Measurements from ENCODE around the gene AADACL2. TPM values are rescaled to one million over a fixed set of nuclear protein-coding genes. Genes with fewer than 3 reads are reported as not detected.
"Not testable (repeated sequence)": the region's sequence is repeated elsewhere in the genome, so short reads cannot be mapped to it uniquely, and the experiment has no call there.

The AADACL2 gene
- total RNA-seq, 6 experiments from 2014 or later, result not detected

GRCh38 chr3:151777880-151778279 lies 44.2 kb downstream of the AADACL2 start:
- Mint-ChIP-seq H3K9me3 (no peaks in the 10 kb centered on the region), H3K4me3 (no peak overlapping the region), H3K4me1 (ENCODE audit: low read depth) (no peaks in the 10 kb centered on the region), H3K36me3 (ENCODE audit: low read depth) (no peaks in the 10 kb centered on the region), H3K27me3 (ENCODE audit: insufficient read depth) (no peaks in the 10 kb centered on the region), H3K27ac (no peak overlapping the region)
- no peak for DNase-seq
- TF ChIP-seq, protein P1, sequence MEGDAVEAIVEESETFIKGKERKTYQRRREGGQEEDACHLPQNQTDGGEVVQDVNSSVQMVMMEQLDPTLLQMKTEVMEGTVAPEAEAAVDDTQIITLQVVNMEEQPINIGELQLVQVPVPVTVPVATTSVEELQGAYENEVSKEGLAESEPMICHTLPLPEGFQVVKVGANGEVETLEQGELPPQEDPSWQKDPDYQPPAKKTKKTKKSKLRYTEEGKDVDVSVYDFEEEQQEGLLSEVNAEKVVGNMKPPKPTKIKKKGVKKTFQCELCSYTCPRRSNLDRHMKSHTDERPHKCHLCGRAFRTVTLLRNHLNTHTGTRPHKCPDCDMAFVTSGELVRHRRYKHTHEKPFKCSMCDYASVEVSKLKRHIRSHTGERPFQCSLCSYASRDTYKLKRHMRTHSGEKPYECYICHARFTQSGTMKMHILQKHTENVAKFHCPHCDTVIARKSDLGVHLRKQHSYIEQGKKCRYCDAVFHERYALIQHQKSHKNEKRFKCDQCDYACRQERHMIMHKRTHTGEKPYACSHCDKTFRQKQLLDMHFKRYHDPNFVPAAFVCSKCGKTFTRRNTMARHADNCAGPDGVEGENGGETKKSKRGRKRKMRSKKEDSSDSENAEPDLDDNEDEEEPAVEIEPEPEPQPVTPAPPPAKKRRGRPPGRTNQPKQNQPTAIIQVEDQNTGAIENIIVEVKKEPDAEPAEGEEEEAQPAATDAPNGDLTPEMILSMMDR (IDR thresholded peaks at IDR 0.05), result no peak

DNA sequence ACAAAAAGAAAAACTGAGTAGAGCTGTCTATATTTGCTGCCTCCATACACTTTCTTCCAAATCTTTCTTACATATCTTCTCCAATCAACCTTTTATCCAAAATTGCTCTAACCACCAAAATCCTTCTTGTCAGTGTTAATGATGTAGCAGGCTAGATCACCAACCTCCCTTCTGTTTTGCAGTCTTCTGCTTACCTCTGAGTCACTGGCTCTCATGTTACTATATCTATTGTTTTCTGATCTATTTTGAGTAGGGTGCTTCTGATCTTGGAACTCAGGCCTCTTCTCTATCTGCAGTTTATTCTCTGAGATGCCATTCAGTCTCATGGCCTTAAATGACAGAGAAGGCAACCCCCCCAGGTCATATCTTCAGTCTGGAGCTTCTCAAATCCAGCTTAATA lies 53.9 kb downstream of the AADACL2 start:
- Mint-ChIP-seq H3K4me3 (no peak overlapping the region), H3K9me3 (no peaks in the 10 kb centered on the region), H3K36me3 (ENCODE audit: low read depth) (no peaks in the 10 kb centered on the region), H3K27me3 (ENCODE audit: insufficient read depth) (peaks cover 1% of the 10 kb centered on the region; the same call in 1 of the 2 replicates), H3K27ac (no peak overlapping the region), H3K4me1 (ENCODE audit: low read depth) (peaks cover 9% of the 10 kb centered on the region)
- no peak for DNase-seq
- TF ChIP-seq, protein P1 (IDR thresholded peaks at IDR 0.05), result no peak

DNA sequence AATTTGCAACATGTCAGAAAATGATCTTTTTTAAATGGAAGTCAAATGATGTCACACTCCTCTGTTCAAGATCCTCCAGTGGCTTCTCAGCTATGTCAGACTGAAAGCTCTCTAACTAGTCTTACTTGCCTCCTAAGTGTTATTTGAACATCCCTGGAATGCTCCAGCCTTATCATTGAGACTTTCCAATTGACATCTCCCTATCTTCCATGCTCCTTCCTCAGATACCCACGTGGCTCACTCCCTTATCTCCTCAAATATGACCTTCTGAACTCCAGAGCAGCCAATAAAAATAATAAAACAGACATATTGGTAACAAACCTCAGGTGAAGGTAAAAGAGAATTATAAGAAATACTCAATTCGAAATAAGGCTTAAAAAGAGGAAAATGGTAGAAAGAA lies 54.7 kb downstream of the AADACL2 start:
- no peak overlapping the region for H3K27ac Mint-ChIP-seq
- peaks cover 10% of the 10 kb centered on the region for H3K4me1 Mint-ChIP-seq (ENCODE audit: low read depth)
- TF ChIP-seq, protein P1 (IDR thresholded peaks at IDR 0.05), result no peak
- no peak overlapping the region for H3K4me3 Mint-ChIP-seq
- H3K9me3 Mint-ChIP-seq, result no peaks in the 10 kb centered on the region
- no peak for DNase-seq
- H3K36me3 Mint-ChIP-seq (ENCODE audit: low read depth), result no peaks in the 10 kb centered on the region
- H3K27me3 Mint-ChIP-seq (ENCODE audit: insufficient read depth), result peaks cover 1% of the 10 kb centered on the region; the same call in 1 of the 2 replicates

DNA sequence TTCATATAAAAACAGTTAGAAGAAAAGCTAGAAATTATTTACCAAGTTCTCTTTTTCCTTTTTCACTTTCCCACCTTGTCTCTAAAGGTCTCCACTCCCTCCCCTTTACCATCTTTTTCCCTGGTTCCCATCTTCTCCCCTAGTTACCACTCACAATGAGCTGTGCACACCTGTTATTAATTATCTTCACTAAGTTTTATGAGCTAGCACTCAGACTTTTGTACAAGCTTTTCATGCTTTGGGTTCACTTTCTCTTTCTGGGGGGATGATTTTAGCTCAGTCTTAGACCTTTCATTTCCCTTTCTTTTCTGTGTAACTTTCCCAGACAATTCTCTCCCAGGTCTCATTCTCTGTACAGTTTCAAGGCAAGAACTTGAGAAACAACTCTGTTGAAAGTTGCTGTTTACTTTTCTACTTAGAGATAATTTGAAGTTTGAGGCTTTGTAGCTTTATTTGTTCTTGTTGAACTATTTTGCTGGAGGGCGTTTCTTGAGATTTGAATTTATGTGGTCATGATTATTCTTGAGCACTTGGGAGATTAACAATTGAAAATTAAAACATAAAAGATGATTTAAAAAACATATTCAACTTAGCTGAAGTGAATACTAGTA lies 56.2 kb downstream of the AADACL2 start:
- TF ChIP-seq, protein P1 (IDR thresholded peaks at IDR 0.05), result no peak
- no peaks in the 10 kb centered on the region for H3K36me3 Mint-ChIP-seq (ENCODE audit: low read depth)
- no peak for DNase-seq
- no peaks in the 10 kb centered on the region for H3K9me3 Mint-ChIP-seq
- peaks cover 22% of the 10 kb centered on the region for H3K4me1 Mint-ChIP-seq (ENCODE audit: low read depth)
- no peak overlapping the region for H3K4me3 Mint-ChIP-seq
- H3K27me3 Mint-ChIP-seq (ENCODE audit: insufficient read depth), result peaks cover 1% of the 10 kb centered on the region; the same call in 1 of the 2 replicates
- H3K27ac Mint-ChIP-seq, result no peak overlapping the region

DNA sequence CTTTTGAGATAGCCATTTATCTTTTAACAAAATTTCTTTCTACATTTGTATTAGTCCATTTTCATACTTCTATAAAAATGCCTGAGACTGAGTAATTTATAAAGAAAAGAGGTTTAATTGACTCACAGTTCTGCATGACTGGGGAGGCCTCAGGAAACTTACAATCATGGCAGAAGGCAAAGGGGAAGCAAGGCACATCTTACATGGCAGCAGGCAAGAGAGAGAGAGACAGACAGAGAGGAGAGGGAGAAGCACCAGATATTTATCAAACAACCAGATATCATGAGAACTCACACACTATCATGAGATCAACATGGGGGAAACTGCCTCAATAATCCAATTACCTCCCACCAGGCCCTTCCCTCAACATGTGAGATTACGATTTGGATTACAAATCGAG lies 57.0 kb downstream of the AADACL2 start:
- H3K4me3 Mint-ChIP-seq; H3K27ac Mint-ChIP-seq; H3K9me3 Mint-ChIP-seq; H3K27me3 Mint-ChIP-seq (ENCODE audit: insufficient read depth); H3K36me3 Mint-ChIP-seq (ENCODE audit: low read depth); DNase-seq: not testable (repeated sequence)
- peaks cover 30% of the 10 kb centered on the region for H3K4me1 Mint-ChIP-seq (ENCODE audit: low read depth)

- peaks cover 1% of the 10 kb centered on the region; the same call in 1 of the 2 replicates for H3K27me3 Mint-ChIP-seq (ENCODE audit: insufficient read depth)
- TF ChIP-seq, protein P1 (IDR thresholded peaks at IDR 0.05), result no peak
- H3K9me3 Mint-ChIP-seq, result no peaks in the 10 kb centered on the region
- H3K27ac Mint-ChIP-seq, result no peak overlapping the region
- no peak overlapping the region for H3K4me3 Mint-ChIP-seq
- H3K36me3 Mint-ChIP-seq (ENCODE audit: low read depth), result no peaks in the 10 kb centered on the region
- DNase-seq, result no peak
- peaks cover 30% of the 10 kb centered on the region for H3K4me1 Mint-ChIP-seq (ENCODE audit: low read depth)
Observed at GRCh38 chr3:151792411-151792810, 58.7 kb downstream of the AADACL2 start.
